ENCODE measurements around the gene GTPBP6. TPM values are rescaled to one million over a fixed set of nuclear protein-coding genes. Genes with fewer than 3 reads are reported as not detected.
A peak's percentile ranks its signal among the peaks of the same experiment; 100 is the strongest.

The GTPBP6 gene
- total and polyA plus RNA-seq, 8 donors: 20.3 to 57.8 (median 32.1) TPM

DNA sequence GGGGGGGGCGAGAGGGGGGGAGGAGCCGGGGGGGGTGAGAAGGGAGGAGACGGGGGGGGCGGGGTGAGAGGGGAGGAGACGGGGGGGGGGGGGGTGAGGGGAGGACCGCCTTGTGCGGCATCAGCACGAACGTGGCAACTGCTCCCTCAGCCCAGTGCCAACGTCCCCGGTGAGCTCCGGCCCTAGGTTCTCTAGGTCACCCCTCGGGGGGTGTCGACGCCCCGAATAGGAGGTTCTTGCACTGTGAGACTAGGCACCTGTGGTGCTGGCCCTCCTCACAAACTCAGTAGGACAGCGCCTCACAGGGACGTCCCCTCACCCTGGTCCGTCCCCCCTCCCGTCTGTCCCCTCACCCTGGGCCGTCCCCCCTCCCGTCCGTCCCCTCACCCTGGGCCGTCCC lies 21.5 kb upstream of the GTPBP6 start:
- Histone ChIP-seq H3K27me3 (no peaks in the 10 kb centered on the region), H3K9me3 (no peaks in the 10 kb centered on the region), H3K27ac (no peak overlapping the region), H3K36me3 (no peaks in the 10 kb centered on the region), H3K4me1 (no peaks in the 10 kb centered on the region), H3K4me3 (no peak overlapping the region)
- WGBS, 2 donors: 75 to 89% methylated on average over 8 to 17 of the region's 24 CpGs
- ATAC-seq (no peak), DNase-seq (peak in 1 of 6 donors; percentile 70), FAIRE-seq (no peak)
- TF ChIP-seq, protein P1, sequence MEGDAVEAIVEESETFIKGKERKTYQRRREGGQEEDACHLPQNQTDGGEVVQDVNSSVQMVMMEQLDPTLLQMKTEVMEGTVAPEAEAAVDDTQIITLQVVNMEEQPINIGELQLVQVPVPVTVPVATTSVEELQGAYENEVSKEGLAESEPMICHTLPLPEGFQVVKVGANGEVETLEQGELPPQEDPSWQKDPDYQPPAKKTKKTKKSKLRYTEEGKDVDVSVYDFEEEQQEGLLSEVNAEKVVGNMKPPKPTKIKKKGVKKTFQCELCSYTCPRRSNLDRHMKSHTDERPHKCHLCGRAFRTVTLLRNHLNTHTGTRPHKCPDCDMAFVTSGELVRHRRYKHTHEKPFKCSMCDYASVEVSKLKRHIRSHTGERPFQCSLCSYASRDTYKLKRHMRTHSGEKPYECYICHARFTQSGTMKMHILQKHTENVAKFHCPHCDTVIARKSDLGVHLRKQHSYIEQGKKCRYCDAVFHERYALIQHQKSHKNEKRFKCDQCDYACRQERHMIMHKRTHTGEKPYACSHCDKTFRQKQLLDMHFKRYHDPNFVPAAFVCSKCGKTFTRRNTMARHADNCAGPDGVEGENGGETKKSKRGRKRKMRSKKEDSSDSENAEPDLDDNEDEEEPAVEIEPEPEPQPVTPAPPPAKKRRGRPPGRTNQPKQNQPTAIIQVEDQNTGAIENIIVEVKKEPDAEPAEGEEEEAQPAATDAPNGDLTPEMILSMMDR (IDR thresholded peaks at IDR 0.05): no peak
- intact Hi-C loops (cut with DNase I): no loop called here

GRCh38 chrX:338836-339400 lies 20.3 kb upstream of the GTPBP6 start:
- Histone ChIP-seq H3K4me3 (no peak overlapping the region), H3K9me3 (no peaks in the 10 kb centered on the region), H3K4me1 (no peaks in the 10 kb centered on the region), H3K27ac (no peak overlapping the region), H3K27me3 (no peaks in the 10 kb centered on the region), H3K36me3 (no peaks in the 10 kb centered on the region)
- TF ChIP-seq, protein P1 (IDR thresholded peaks at IDR 0.05): no peak
- DNase-seq (peak in 2 of 6 donors; percentile 35 to 69), ATAC-seq (no peak), FAIRE-seq (no peak)
- 96 to 97% methylated on average over 40 to 44 of the region's 44 CpGs for WGBS, 2 donors
- intact Hi-C loops (cut with DNase I): no loop called here

GRCh38 chrX:338281-338835 lies 19.8 kb upstream of the GTPBP6 start:
- WGBS, 2 donors: 91 to 93% methylated on average over 49 to 53 of the region's 53 CpGs
- H3K27ac ChIP-seq: no peak overlapping the region
- no peaks in the 10 kb centered on the region for H3K4me1 ChIP-seq
- H3K4me3 ChIP-seq: no peak overlapping the region
- H3K36me3 ChIP-seq: no peaks in the 10 kb centered on the region
- H3K27me3 ChIP-seq: no peaks in the 10 kb centered on the region
- no peaks in the 10 kb centered on the region for H3K9me3 ChIP-seq
- no peak for FAIRE-seq
- intact Hi-C loops (cut with DNase I): no loop called here
- DNase-seq: peak in 2 of 6 donors; percentile 54 to 77
- ATAC-seq: no peak
- TF ChIP-seq, protein P1 (IDR thresholded peaks at IDR 0.05): no peak

DNA sequence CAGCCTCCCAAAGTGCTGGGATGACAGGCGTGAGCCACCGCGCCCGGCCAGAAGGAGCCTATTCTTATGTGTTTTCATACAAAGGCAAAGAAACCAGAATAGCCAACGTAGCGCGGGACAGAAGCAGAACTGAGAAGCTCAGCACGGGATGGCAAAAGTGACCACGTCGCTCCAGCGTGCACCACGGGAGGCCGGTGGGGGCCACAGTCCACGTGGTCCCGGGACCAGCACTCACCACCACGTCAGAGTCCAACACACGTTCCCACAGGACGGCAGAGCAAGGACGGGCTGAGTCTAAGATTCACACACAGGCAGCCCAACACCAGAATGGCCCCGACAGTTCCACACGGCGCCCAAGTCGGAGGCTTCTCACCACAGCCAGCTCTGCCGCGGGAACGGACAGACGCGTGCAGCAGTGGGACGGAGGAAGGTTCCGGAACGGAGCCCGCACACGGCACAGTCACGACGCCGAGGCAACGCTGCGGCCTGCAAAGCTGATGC lies 18.8 kb upstream of the GTPBP6 start:
- no peak for FAIRE-seq
- TF ChIP-seq, protein P1 (IDR thresholded peaks at IDR 0.05): no peak
- WGBS, 2 donors: 86 to 88% methylated on average over 38 of the region's 38 CpGs
- Histone ChIP-seq H3K27me3 (no peaks in the 10 kb centered on the region), H3K36me3 (no peaks in the 10 kb centered on the region), H3K9me3 (no peaks in the 10 kb centered on the region), H3K4me1 (no peaks in the 10 kb centered on the region), H3K4me3 (no peak overlapping the region), H3K27ac (no peak overlapping the region)
- no peak for ATAC-seq
- intact Hi-C loops (cut with DNase I): no loop called here
- peak in 2 of 6 donors; percentile 33 to 36 for DNase-seq

- intact Hi-C loops (cut with DNase I): no loop called here
- H3K36me3 ChIP-seq: no peaks in the 10 kb centered on the region
Measured at GRCh38 chrX:336227-336626, 17.6 kb upstream of the GTPBP6 start.

More at GRCh38 chrX:336227-336626, 17.6 kb upstream of the GTPBP6 start:
- DNase-seq (peak in 2 of 6 donors; percentile 29 to 31), FAIRE-seq (no peak), ATAC-seq (no peak)
- 86 to 91% methylated on average over 21 of the region's 21 CpGs for WGBS, 2 donors
- no peak overlapping the region for H3K27ac ChIP-seq
- TF ChIP-seq, protein P1 (IDR thresholded peaks at IDR 0.05): no peak
- peaks cover 0 to 3% (median 0%) of the 10 kb centered on the region in 4 donors for H3K27me3 ChIP-seq
- no peaks in the 10 kb centered on the region for H3K9me3 ChIP-seq
- H3K4me1 ChIP-seq: no peaks in the 10 kb centered on the region
- H3K4me3 ChIP-seq: no peak overlapping the region

Data from pancreas (tissue), 10 donors.